DMS53 treated with DMSO at 0.1 percent for 48 hours (cell line): Measurements from ENCODE around the gene ZBTB1.

Source experiments
- DNase-seq: peaks from one replicate; lab custom pipeline; 2025; ENCODE audit not compliant: unreplicated experiment; lab: John Stamatoyannopoulos, UW

ZBTB1 gene, protein sequence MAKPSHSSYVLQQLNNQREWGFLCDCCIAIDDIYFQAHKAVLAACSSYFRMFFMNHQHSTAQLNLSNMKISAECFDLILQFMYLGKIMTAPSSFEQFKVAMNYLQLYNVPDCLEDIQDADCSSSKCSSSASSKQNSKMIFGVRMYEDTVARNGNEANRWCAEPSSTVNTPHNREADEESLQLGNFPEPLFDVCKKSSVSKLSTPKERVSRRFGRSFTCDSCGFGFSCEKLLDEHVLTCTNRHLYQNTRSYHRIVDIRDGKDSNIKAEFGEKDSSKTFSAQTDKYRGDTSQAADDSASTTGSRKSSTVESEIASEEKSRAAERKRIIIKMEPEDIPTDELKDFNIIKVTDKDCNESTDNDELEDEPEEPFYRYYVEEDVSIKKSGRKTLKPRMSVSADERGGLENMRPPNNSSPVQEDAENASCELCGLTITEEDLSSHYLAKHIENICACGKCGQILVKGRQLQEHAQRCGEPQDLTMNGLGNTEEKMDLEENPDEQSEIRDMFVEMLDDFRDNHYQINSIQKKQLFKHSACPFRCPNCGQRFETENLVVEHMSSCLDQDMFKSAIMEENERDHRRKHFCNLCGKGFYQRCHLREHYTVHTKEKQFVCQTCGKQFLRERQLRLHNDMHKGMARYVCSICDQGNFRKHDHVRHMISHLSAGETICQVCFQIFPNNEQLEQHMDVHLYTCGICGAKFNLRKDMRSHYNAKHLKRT

GRCh38 chr14:64504310-64504896 lies at the start of gene ZBTB1:
ZBTB1 (plus strand) TSS chr14:64504770; CDS start chr14:64521505, 16,735 bp downstream.
- peak; percentile 52 for DNase-seq

- no peak for DNase-seq
Measured at GRCh38 chr14:64459405-64460136, 45.0 kb upstream of the ZBTB1 start.

DNA sequence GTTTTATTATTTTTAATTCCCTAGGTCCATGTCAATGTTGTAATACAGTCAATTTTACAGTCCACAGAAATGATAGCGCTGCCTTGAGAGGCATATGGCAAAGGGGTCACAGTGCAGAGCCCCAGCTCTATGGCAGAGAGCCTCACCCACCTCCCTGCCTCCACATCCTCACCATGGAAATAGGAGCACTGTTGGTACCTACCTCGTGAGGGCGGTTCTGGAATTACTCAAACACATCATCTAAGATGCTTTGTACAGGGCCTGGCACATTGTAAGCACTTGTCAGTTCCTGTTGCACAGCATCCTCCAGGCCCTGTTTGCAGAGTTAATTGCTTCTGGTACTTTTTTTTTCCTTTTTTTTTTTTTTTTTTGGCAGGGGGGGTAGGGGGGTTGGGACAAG lies 43.3 kb upstream of the ZBTB1 start:
- no peak for DNase-seq

DNA sequence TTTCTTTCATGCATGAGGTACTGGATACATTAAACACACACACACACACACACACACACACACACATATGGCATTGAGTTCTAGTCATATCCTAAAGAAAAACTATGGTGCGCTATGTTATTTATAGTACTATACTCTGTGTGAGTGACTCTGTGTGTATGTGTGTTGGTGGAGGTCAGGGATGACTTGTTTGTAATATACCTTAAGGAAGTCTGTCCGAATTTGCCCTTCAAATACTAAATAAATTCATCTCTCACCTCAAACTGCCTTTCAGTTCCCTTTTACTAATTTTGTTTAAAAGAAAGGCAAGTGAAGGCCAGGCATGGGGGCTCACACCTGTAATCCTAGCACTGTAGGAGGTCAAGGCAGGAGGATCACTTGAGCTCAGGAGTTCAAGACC lies 41.4 kb upstream of the ZBTB1 start:
- DNase-seq = no peak

GRCh38 chr14:64463873-64464272 lies 40.7 kb upstream of the ZBTB1 start:
- DNase-seq = no peak

DNA sequence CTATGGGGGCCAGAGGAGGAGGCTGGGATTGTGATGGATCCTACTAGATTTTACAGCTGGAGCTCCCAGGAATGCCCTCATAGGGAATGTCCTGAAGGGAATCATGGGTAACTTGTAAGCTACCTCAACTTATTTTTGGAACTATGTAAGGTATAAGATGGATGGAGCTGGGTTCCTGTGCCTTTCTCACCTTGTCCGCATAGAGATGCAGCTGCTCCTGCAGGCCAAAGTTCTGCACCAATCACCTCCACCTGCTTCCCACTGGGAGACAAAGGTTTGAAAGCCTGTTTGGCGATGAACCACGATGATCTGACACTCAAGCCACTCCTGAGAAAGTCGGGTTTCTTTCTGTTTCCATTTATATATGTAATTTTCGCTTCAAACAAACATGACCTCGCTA lies 39.9 kb upstream of the ZBTB1 start:
- peak; percentile 9 for DNase-seq

- DNase-seq = no peak
Measured at GRCh38 chr14:64465191-64465822, 39.3 kb upstream of the ZBTB1 start, which contains the start of gene AKAP5. AKAP5 (plus strand) TSS chr14:64465499; CDS start chr14:64468395, 2,896 bp downstream.

DNA sequence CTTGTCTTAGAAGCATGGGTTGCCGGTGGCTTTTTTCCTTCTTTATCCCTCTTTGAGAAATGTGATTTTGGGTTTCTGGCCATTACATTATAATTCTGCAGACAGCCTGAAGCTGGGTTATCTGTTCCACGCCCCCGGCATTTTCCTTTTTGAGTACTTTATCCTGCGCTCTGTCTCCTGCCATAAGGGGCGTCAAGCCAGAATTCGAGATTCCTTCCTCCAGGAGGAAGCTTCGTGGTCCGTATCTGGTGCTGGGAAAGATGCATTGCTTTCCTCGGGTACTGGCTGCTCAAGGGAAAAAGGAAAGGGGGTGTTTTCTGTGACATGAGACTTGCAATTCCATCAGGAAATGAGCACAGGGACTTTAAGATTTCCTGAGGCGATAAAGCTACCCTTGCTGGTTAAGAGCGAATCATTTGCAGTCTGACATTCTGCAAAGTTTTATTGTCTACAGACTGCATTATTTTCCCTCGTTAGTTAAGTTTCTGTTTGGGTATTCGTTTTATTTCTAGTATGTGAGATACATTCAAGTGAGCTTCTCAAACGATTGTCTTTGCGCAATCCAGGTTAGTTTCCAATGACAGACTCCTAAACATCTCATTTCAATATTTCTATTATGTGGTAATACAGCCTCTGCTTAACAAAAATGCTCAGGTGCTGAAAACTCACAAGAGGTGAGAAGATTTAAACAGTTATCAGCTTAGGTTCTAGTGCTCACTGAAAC lies 38.6 kb upstream of the ZBTB1 start:
- DNase-seq = no peak

GRCh38 chr14:64467101-64467500 lies 37.5 kb upstream of the ZBTB1 start:
- DNase-seq = no peak

GRCh38 chr14:64467566-64467965 lies 37.0 kb upstream of the ZBTB1 start:
- DNase-seq = no peak

DNA sequence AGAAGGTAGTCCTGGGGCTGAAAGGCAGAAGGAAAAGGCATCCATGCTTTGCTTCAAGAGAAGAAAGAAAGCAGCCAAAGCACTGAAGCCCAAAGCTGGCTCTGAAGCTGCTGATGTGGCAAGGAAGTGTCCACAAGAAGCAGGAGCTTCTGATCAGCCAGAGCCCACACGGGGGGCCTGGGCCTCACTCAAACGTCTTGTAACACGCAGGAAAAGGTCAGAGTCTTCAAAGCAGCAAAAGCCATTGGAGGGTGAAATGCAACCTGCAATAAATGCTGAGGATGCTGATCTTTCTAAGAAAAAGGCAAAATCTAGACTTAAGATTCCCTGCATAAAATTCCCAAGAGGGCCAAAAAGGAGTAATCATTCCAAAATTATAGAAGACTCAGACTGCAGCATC lies 36.1 kb upstream of the ZBTB1 start:
- DNase-seq = no peak

DNA sequence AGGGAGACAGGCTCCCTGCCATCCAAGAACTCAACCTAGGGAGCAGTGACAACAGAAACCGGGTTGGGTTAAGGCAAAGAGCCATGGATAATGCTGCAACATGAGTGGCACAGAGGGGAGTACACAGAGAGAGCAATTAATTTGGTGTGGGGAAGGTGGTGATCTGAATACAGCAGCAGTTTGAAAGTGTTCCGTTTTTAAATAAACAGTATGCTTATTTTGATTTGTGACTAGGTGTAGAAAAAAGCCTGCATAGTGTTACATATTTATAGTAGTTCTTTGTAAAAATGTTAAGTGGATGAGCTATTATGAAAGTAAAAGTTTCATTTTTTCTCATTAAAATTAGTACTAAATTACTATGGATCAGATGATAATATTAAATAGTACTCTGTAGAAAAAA lies 30.5 kb upstream of the ZBTB1 start:
- no peak for DNase-seq

GRCh38 chr14:64474698-64475097 lies 29.9 kb upstream of the ZBTB1 start:
- DNase-seq = no peak

DNA sequence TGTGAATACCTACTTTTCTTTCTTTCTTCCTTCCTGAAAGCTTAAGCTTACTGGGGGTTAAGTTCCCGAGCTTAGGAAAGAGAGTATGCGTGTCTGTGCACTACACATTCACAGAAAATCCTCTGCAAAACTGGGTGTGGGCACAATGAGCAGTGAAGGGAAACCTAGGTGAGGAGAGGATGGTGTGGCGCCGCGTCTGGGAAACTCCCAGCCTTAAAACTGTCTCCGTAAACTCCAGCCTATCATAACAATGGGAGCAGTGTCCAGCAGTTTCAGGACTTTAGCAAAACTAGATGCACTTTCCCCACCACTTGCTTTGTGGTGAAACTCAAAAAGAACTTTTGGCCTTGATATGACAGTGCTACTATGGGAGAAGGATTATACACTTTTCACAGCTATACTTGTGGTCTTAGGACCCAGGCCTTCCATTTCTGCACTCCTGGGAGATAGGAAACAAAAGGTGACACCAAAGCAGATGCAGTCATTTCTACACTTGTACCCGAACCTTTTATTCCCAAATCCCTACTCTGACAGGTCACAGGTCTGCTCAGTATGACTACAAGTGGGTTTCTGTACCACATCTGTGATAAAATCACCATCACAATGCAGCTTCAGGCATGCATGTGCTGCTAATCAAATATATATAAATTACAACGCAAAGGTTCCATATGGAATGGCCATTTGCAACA lies 28.8 kb upstream of the ZBTB1 start:
- no peak for DNase-seq

DNA sequence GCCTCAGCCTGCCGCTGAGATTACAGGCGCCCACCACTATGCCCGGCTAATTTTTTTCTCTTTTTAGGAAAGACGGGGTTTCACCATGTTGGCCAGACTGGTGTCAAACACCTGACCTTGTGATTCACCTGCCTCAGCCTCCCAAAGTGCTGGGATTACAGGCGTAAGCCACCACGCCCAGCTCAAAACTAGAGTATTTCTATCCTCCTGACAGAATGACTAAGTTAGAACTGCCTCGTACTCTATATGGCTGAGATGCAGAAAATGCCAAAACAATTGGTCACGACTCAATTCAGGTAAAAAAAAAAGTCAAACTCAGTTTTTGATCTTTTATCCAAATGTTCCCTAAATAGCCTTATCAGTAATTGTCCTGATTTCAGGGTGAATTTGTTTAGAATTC lies 28.1 kb upstream of the ZBTB1 start:
- DNase-seq = no peak

DNA sequence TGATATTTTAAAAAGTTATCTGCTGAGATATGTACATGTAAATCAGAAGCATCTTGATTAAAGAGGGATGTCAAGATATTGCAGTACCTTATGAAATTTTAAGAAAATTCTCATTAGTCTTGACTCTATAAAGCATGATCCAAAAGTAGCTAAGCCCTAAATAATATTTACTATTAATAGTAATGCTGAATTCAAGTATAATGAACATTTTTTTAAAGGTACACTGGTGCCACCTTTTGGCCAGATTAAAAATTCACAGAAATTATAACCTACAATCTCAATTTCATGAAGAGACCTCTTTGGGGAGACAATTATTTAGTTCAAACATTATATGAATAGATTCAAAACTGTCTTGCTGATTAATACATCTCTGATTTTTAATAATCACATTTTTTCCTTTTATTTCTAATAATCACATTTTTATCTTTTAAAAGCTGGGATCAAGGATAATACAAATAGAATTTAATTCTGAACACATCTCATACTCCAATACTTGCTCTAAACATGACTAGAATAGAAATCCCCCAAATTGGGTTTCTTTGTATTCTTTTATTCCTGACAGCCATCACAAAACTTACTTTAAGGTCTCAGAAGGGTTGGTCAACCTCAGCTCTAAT lies 25.8 kb upstream of the ZBTB1 start:
- DNase-seq = no peak

- DNase-seq = no peak
Measured at GRCh38 chr14:64488590-64489099, 15.9 kb upstream of the ZBTB1 start.

DNA sequence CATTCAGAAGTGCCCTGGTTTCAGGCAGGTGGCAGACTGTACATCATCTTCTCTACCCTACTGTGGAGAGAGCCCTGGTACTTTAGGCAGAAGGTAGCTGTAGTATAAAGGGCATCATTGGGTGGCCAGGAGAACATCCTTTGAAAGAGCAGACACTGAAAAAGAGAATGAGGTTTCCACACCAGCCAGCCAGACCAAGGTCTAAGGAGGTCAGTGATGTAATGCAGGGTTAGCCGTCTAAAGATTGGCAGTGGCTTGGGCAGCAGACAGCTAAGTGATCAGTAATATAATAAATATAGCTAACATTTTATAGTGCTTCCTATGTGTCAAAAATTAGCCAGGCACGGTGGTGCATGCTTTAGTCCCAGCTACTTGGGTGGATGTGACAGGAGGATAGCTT lies 12.9 kb upstream of the ZBTB1 start:
- DNase-seq = no peak

- DNase-seq = no peak
Measured at GRCh38 chr14:64493455-64493854, 11.1 kb upstream of the ZBTB1 start.
